Testis (tissue), 2 donors: ENCODE measurements around the gene TNFRSF11A.

Source experiments
- CTCF ChIP-seq, 3 experiments: fragments of 450-650 bp in 2 of 3; fragments of 200-600 bp in 1 of 3; sonication (generic) in 1 of 3; IDR thresholded peaks; one replicate each; pipeline ENCODE4 v1.5.1; 2016 to 2019; ENCODE audit warnings: antibody characterized with exemption in 3 of 3, mild to moderate bottlenecking in 2 of 3, moderate library complexity in 1 of 3
- POLR2A ChIP-seq: fragments of 450-650 bp; IDR thresholded peaks from one replicate; pipeline ENCODE4 v1.6.1; 2017; ENCODE audit warnings: antibody characterized with exemption, mild to moderate bottlenecking, moderate library complexity

GRCh38 chr18:62312851-62313250, 12.3 kb upstream of the TNFRSF11A start:
- TF ChIP-seq CTCF (IDR thresholded peaks at IDR 0.05) (no peak), POLR2A (no peak)
